Stimulated activated CD4-positive, alpha-beta T cell treated with anti-CD3 and anti-CD28 coated beads, Interleukin-4, amount 100 ng/mL, for 4 hours (primary cell): ENCODE data around the gene CUEDC1.

Source experiments
- DNase-seq, 2 experiments: peaks; one replicate each; pipeline ENCODE4 v3.0.0-alpha.2; 2020

CUEDC1 gene

DNA sequence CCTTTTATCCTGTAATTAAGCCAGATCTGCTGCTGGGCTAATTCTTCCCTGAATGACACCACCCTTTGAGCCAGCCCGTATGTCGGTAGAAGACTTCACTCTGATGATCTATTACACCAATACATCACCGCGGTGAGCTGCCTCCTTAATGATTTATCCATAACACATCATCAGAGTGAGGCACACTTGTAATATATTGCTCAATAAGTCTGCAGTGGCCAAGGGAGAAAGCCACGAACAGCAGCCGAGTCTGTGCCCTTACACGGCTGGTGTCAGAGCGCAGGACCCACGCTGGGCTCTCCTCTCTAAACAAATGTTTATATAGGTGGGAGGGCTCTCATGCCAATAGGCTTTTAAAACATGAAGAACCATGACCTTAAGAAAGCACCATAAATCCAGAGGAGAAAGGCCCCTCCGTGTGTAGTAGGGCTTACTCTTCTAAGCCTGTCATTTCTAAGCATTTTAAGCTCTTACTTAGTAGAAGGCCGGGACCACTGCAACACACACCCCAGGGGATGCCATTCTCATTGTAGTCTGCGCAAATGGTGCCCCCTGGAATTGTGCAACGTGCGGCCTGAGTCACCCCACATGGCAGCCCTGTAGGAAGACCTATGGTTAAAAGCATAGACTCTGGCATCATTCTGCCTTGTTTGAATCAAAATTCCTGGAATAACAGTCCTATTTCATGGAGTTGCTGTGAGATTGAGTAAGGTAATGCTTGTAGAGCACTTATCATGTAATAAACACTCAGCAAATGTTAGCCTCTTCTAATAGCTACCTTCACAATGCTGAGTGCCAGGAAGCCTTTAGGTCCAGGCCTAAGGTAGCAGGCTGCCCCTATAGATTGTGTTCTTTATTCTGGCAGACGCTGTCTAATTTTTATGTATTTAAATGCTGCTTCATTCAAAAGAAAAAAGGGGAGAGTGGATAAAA, 131.5 kb downstream of the CUEDC1 start:
- DNase-seq, result no peak

DNA sequence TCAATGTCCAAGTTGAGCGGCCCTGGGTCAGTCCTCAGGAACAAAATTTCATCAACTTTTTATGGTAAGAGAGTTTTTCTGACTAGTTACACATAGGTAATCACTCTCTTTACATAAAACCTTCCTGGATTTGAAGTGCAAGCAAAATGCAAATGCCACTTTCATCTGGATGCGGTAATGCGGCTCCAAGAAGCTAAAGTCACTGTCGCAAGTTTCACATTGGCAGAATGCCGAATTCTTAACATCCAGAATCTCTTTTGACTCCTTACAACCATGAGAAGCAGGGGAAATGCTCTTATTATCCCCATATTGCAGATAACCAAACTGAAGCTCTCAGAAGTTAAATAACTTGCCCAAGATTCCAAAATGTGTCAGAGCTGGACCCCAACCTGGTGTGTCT, 135.3 kb downstream of the CUEDC1 start:
- no peak for DNase-seq

DNA sequence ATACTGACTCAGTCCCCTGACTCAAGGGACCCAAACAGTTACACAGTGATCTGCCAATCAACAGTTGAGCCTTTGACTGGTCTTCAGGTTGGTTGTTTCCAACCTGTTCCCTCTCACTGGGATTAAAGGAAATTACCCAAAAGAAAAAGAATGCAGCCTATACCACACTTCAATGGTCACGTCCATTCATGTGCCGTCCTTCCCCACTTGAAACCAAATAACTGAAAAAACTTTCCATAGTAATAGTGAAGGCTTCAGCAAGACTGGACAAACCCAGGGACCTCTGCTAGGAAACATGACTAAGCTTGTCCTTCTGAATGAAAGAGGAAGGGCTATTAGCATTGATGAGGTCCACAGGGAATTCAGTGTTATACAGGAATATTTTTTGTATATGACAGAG, 135.9 kb downstream of the CUEDC1 start:
- no peak for DNase-seq

DNA sequence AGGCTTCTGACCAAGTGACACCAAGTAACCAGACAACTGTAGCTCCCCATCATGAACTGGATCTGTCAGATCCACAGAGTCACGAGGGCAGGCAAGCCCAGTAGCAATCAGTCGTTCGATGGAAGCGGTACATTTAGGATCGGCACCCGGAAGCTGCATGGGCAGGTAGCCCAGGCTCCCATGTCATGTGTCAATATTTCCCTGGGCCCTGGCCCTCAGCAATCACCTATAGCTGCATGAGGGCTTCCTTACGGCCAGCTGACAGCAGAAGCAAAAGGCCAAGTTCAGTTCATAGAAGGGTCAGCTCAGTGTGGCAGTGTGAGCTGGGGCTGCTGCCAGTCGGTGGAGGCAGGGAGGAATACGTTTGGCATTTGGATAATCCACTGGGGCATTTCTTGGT, 137.1 kb downstream of the CUEDC1 start:
- DNase-seq, result no peak

DNA sequence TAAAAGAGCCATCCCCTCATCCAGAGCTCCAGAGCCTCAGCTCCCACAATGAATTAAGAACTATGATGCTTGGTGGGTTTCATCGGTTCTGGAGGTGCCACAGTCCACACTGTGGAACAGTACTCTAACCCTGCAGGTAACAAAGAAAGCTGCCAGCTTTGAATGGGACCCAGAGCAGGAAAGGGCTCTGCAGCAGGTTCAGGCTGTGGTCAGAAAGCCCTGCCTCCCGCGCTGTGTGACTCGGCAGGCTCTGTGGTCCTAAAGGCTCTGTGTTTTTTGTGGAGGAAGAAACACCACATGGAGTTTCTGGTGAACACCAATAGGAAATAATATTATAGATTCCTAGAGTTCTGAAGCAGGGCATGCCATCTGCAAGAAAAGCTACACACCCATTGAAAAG, 137.9 kb downstream of the CUEDC1 start:
- DNase-seq, result no peak

DNA sequence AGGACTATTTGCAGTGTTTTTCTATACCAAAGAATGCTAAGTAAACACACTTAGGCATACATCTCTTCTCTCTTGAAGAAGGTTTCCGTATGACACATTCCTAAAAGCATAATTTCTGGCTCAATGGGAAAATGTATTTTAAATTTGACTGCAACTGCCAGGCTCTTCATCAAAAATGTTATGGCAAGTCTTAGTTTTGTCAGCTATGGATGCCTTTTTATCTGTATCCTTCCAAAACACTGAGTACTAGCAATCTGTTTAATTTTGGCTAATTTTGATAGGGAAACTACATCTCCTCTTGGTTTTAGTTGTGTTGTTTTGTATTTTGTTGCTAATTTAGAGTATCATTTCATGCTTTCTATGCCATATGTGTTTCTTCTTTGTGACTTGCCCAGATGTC, 140.8 kb downstream of the CUEDC1 start:
- no peak for DNase-seq

DNA sequence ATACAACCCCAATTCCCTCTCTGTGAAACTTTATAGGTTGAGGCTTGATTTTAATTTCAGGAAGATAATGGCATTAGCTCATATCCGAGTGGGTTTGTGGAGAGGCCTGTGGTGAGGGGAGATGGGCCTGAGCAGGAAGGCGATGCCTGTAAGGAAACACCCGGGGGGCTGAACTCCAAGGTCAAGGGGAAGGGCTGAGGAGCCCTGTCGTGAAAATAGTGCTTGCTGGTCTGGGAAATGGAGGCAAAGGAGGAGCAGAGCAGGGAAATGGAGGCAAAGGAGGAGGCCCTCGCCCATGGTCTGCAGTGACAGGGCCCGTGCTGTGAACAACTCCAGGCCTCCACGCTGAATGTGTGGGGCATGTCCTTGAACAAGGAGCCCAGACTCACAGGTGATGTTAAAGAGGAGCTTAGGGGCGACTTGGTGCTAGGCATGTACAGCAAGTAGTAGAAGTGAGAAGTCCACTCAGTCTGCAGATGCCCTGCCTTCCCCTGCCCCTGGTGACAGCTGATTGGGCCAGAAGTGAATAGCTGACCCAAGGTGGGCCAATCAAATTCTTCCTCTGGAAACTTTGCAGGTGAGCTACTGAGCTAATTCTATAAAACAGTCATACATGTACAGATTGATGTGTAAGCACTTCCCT, 143.5 kb downstream of the CUEDC1 start:
- no peak for DNase-seq
